K562 (cell line): ENCODE results near the gene LIX1L. TPM values are rescaled to one million over a fixed set of nuclear protein-coding genes. Genes with fewer than 3 reads are reported as not detected.

Experiments used
- PPARD ChIP-seq: fragments of 250-450 bp; sonication (Bioruptor Pico); IDR thresholded peaks from 2 replicates; pipeline ENCODE4 v1.8.0; 2022; ENCODE audit warnings: inconsistent platforms, mild to moderate bottlenecking, moderate library complexity
- PRDM10 ChIP-seq: fragments of 450-650 bp; IDR thresholded peaks from 2 replicates; pipeline ENCODE4 v1.6.1; 2018; ENCODE audit not compliant: partially characterized antibody
- THRA ChIP-seq: fragments of 450-650 bp; IDR thresholded peaks from 2 replicates; pipeline ENCODE4 v1.6.1; 2017; ENCODE audit warnings: mild to moderate bottlenecking, moderate library complexity
- polyA plus RNA-seq, 8 experiments: library from polyadenylated mRNA; depleted of rRNA in 4 of 8; stranded (reverse) in 5 of 8; unstranded in 3 of 8; fragments of >200 nt; fragmentation: Nextera tagmentation in 2 of 8; fragmentation: Illumina TruSeq in 1 of 8; extraction: Ambion mirVana in 2 of 8; extraction: Trizol in 1 of 8; gene quantifications; 2 replicates each; pipeline versions ENCODE4 v1.2.1 to v1.2.3, GENCODE V29; 2011 to 2014; ENCODE audit warnings: inconsistent platforms in 1 of 8, missing spikeins in 1 of 8
- total RNA-seq, 7 experiments: library from RNA; depleted of rRNA in 6 of 7; stranded (reverse); fragments of >200 nt in 6 of 7; fragmentation: Illumina TruSeq in 2 of 7; extraction: Trizol in 2 of 7; gene quantifications; 2 replicates each; pipeline versions ENCODE4 v1.2.1 to v1.2.3, GENCODE V29; 2011 to 2021; ENCODE audit warnings: low replicate concordance in 1 of 7

The LIX1L gene
- total and polyA plus RNA-seq, 9 of the 15 experiments (the other 6 are each of a cell fraction or from before 2014, with no cell fraction given), result 4.6 to 26.5 (median 12.5) TPM

- TF ChIP-seq PRDM10 (no peak), PPARD (CRISPR knock-in tag) (no peak), THRA (no peak)
Observed at GRCh38 chr1:145893306-145894055, 64.3 kb downstream of the LIX1L start (continued).
